GM13977 (cell line): Measurements from ENCODE around the gene RBP4.

ENCODE experiments used
- DNase-seq: peaks from one replicate; pipeline ENCODE4 v3.0.0; 2012; ENCODE audit warnings: low spot score
- CTCF ChIP-seq: IDR thresholded peaks from 2 replicates; pipeline ENCODE4 v1.5.1; 2012; ENCODE audit warnings: mild to moderate bottlenecking, control low read depth; ENCODE audit not compliant: insufficient read depth; ENCODE audit errors: extremely low read depth, missing control alignments
- in situ Hi-C: fragments of 300-500 bp; cut with MboI; formaldehyde crosslinking; loops from one replicate; pipeline ENCODE4 v1.12.0; 2022; ENCODE audit warnings: low sequenced_read_pairs, low pct_unique_long_range_greater_than_20kb, mixed read lengths, inconsistent platforms; ENCODE audit not compliant: unreplicated experiment

RBP4 gene

DNA sequence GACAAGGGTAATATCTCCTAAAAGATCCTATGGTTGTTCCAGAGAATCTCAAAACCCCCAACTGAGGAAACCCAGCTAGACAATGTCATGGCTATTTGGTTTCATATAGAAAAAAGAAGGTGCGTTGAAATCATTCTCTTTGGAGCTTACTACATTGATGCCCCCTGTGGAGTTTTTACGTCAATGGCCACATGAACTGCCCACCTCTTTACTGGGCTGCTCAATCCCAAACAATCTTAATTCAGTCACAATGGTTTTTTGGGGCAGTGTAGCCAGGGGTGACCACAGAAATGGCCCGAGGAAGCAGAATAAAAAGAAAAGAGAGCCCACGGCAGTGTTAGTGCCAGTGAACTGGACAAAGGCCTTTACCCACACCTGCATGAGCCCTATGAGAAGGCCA, 7.8 kb downstream of the RBP4 start:
- in situ Hi-C loops = no loop called here
- TF ChIP-seq CTCF = no peak
- DNase-seq = no peak

GRCh38 chr10:93591065-93591808, 9.8 kb downstream of the RBP4 start:
- in situ Hi-C loops = no loop called here
- no peak for TF ChIP-seq CTCF
- DNase-seq = no peak

DNA sequence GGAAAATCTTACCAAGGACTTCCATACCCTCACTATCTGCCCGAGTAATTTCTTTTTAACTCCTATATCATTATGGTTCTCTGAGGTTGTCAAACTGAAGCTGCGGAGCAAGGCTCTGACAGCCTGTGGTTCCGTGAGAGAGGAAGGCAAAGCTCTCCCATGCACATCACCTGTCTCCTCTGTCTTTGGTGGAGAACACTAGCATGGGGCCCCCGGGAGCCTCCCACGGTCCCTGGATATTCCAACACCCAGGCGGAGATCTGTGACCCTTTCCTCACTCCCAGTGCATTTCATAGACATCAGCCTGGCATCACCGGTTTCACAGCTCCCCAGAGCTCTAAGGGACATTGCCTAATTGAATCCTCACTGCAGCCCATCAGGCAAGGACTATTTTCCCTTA, 10.4 kb downstream of the RBP4 start:
- no peak for TF ChIP-seq CTCF
- DNase-seq = no peak
- in situ Hi-C loops = no loop called here

DNA sequence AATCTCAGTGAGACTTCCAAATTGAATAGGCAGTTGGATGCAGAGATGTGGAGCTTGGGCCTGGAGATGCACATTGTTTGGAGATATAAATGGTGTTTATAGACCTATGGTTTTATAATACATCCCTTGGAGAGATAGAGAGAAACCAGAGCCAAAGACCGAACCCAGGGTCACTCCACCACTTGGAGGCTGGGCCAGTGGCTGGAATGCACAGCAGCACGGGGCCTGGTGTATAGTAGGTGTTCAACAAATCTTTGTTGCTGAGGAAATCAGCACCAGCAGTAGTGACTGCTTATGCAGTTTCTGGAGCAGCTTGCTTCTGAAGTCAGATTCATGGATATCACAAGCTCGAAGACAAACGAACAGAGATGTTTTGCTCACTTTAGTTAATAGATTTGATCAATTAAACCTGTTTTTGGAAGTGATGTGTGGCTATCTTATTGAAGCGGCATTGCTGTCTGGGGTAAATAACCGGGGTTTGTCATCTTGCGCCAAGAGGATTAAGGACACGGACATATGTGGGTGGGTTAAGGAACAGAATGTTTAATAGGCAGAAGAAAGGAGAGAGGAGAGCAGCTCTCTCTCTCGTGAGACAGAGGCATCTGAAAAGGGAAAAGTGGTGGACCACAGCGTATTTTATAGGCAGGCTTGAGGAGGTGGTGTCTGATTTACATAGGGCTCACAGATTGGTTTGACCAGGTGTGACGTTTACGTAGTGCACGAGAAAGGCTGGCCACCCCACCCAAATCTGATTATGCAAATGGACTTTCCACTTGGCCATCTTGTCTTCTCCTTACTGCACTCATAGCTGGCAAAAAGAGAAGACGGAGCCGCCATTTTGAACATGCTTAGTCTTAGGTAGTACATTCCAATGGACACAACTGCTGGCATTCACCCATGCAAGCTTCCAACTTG, 11.1 kb downstream of the RBP4 start:
- in situ Hi-C loops = no loop called here
- no peak for DNase-seq
- TF ChIP-seq CTCF = no peak

- in situ Hi-C loops = no loop called here
- DNase-seq = no peak
- TF ChIP-seq CTCF = no peak
These were observed 16.6 kb downstream of the RBP4 start for GRCh38 chr10:93584445-93584844.

DNA sequence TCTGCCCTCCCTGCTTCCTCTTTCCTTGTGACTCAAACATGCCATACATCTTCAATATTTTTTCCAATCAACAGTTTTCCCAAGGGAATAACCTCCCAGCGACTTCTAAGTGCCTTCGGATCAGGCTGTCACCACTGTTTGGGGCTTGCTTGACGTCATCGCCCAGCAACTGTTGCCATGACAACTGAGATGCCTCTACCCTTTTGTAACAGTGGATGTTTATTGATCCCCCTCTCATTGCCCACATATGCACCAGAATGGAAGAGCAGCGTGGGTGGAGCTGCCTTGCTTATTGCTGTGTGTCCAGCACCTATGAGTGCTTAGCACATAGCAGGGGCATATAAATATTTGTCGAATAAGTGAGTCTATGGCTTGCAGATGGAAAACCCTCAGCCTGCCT, 20.2 kb downstream of the RBP4 start:
- TF ChIP-seq CTCF = no peak
- no peak for DNase-seq

More for the DNA sequence above, 20.2 kb downstream of the RBP4 start:
- in situ Hi-C loops = no loop called here
